Esophagus squamous epithelium (tissue), 5 donors: Measurements from ENCODE around the gene SLC9A7. TPM values are rescaled to one million over a fixed set of nuclear protein-coding genes. Genes with fewer than 3 reads are reported as not detected.
A peak's percentile ranks its signal among the peaks of the same experiment; 100 is the strongest.

Experiments used
- DNase-seq: peaks from one replicate; lab custom pipeline; 2025; lab: John Stamatoyannopoulos, UW
- H3K27ac ChIP-seq, 4 donors: fragments of 200-600 bp; sonication (generic); one replicate each; pipeline ENCODE4 v1.5.1; 2016 to 2019; ENCODE audit warnings: mild to moderate bottlenecking in 1 of 4
- H3K27me3 ChIP-seq, 4 donors: fragments of 200-600 bp; sonication (generic); 1 replicate in 3 of 4; 2 replicates in 1 of 4; pipeline versions ENCODE4 v1.5.1 to v1.6.0; 2017 to 2021; ENCODE audit warnings: antibody characterized with exemption in 1 of 4
- H3K36me3 ChIP-seq, 3 donors: fragments of 200-600 bp; sonication (generic); one replicate each; pipeline ENCODE4 v1.5.1; 2016 to 2019
- H3K4me1 ChIP-seq, 3 donors: fragments of 200-600 bp; sonication (generic); one replicate each; pipeline ENCODE4 v1.5.1; 2017 to 2019
- H3K4me3 ChIP-seq, 4 donors: fragments of 200-600 bp; sonication (generic); 1 replicate in 3 of 4; 2 replicates in 1 of 4; pipeline ENCODE4 v1.5.1; 2016 to 2019; ENCODE audit warnings: mild to moderate bottlenecking in 2 of 4, moderate library complexity in 1 of 4
- H3K9me3 ChIP-seq, 3 donors: fragments of 200-600 bp; sonication (generic); one replicate each; pipeline ENCODE4 v1.5.1; 2016 to 2019
- CTCF ChIP-seq, 6 experiments: fragments of 450-650 bp in 4 of 6; fragments of 200-600 bp in 2 of 6; sonication (generic) in 2 of 6; IDR thresholded peaks; one replicate each; pipeline ENCODE4 v1.5.1; 2016 to 2019; ENCODE audit warnings: antibody characterized with exemption in 6 of 6, mild to moderate bottlenecking in 4 of 6, moderate library complexity in 4 of 6
- POLR2A ChIP-seq, 4 donors: fragments of 450-650 bp; IDR thresholded peaks; one replicate each; pipeline ENCODE4 v1.6.1; 2017; ENCODE audit warnings: antibody characterized with exemption in 4 of 4, mild to moderate bottlenecking in 4 of 4, moderate library complexity in 3 of 4
- WGBS, 2 donors: methylation state at CpG; one replicate each; pipeline ENCODE4 v1.1.5; 2018; 5-methylcytosine and 5-hydroxymethylcytosine counted together
- intact Hi-C: fragments of 100-400 bp; cut with DNase I; formaldehyde crosslinking; loops from one replicate; pipeline ENCODE4 v1.15.0; 2022
- total RNA-seq, 4 donors: library from RNA; depleted of rRNA; stranded (reverse); fragments of >200 nt; gene quantifications; one replicate each; pipeline ENCODE4 v1.1.0, GENCODE V29; 2016
- donor health status: DM: yes; HTN: yes; CAD: no.

The SLC9A7 gene
- total RNA-seq, 4 donors from 2014 or later = 6.4 to 16.4 (median 8.4) TPM

- intact Hi-C loops = no loop called here
- no peak for DNase-seq
- peaks cover 3 to 18% (median 3%) of the 10 kb centered on the region in 3 donors for H3K4me1 ChIP-seq
- H3K27me3 ChIP-seq = no peaks in the 10 kb centered on the region
- peak overlapping the region in 1 of 4 donors; percentile 59 for H3K27ac ChIP-seq
- peaks cover 0 to 11% (median 0%) of the 10 kb centered on the region in 3 donors for H3K9me3 ChIP-seq
- 60% methylated on average over 1 of the region's 4 CpGs; no CpG with 5 or more reads in 1 of the 2 donors for WGBS, 2 donors
- peak overlapping the region; percentile 49 to 73 (median 56) for H3K4me3 ChIP-seq
- no peak for TF ChIP-seq POLR2A (IDR thresholded peaks at IDR 0.05)
- TF ChIP-seq CTCF (IDR thresholded peaks at IDR 0.05) = no peak
- no peaks in the 10 kb centered on the region for H3K36me3 ChIP-seq
Measured at GRCh38 chrX:46759645-46759974, 692 bp upstream of the SLC9A7 start.

- Histone ChIP-seq H3K36me3 (no peaks in the 10 kb centered on the region), H3K27me3 (no peaks in the 10 kb centered on the region), H3K27ac (peak overlapping the region in 2 of 4 donors; percentile 42 to 59), H3K9me3 (peaks cover 0 to 11% (median 0%) of the 10 kb centered on the region in 3 donors), H3K4me3 (peak overlapping the region; percentile 49 to 73 (median 56)), H3K4me1 (peaks cover 3 to 23% (median 3%) of the 10 kb centered on the region in 3 donors)
- no peak for DNase-seq
- WGBS, 2 donors = 3 to 47% methylated on average over 21 to 33 of the region's 47 CpGs
- TF ChIP-seq CTCF (IDR thresholded peaks at IDR 0.05) (no peak), POLR2A (IDR thresholded peaks at IDR 0.05) (no peak)
- intact Hi-C loops = no loop called here
Measured at GRCh38 chrX:46758163-46758955, 559 bp downstream of the SLC9A7 start.

- TF ChIP-seq POLR2A (IDR thresholded peaks at IDR 0.05) = no peak
- no peak for TF ChIP-seq CTCF (IDR thresholded peaks at IDR 0.05)
- H3K27me3 ChIP-seq = no peaks in the 10 kb centered on the region
- H3K27ac ChIP-seq = no peak overlapping the region
- H3K4me3 ChIP-seq = peak overlapping the region in 2 of 4 donors; percentile 50 to 63
- no peaks in the 10 kb centered on the region for H3K36me3 ChIP-seq
- no peak for DNase-seq
- peaks cover 3 to 23% (median 3%) of the 10 kb centered on the region in 3 donors for H3K4me1 ChIP-seq
- WGBS, 2 donors = 60 to 66% methylated on average over 4 to 8 of the region's 8 CpGs
- intact Hi-C loops = no loop called here
- H3K9me3 ChIP-seq = peaks cover 0 to 7% (median 0%) of the 10 kb centered on the region in 3 donors
Measured at GRCh38 chrX:46757593-46757992, 1.3 kb downstream of the SLC9A7 start.

- TF ChIP-seq CTCF (IDR thresholded peaks at IDR 0.05) (no peak), POLR2A (IDR thresholded peaks at IDR 0.05) (no peak)
- peaks cover 0 to 1% (median 0%) of the 10 kb centered on the region in 3 donors for H3K9me3 ChIP-seq
- peaks cover 3 to 23% (median 3%) of the 10 kb centered on the region in 3 donors for H3K4me1 ChIP-seq
- no peak overlapping the region for H3K4me3 ChIP-seq
- no peaks in the 10 kb centered on the region for H3K27me3 ChIP-seq
- intact Hi-C loops = no loop called here
- WGBS, 2 donors = 62 to 68% methylated on average over 8 of the region's 8 CpGs
- H3K27ac ChIP-seq = no peak overlapping the region
- H3K36me3 ChIP-seq = no peaks in the 10 kb centered on the region
- DNase-seq = no peak
Measured at GRCh38 chrX:46757052-46757451, 1.9 kb downstream of the SLC9A7 start.

- no peak overlapping the region for H3K27ac ChIP-seq
- H3K4me1 ChIP-seq = peaks cover 3 to 23% (median 3%) of the 10 kb centered on the region in 3 donors
- no peaks in the 10 kb centered on the region for H3K27me3 ChIP-seq
- WGBS, 2 donors = 86 to 87% methylated on average over 5 to 10 of the region's 10 CpGs
- H3K9me3 ChIP-seq = no peaks in the 10 kb centered on the region
- intact Hi-C loops = no loop called here
- H3K4me3 ChIP-seq = no peak overlapping the region
- no peak for TF ChIP-seq POLR2A (IDR thresholded peaks at IDR 0.05)
- TF ChIP-seq CTCF (IDR thresholded peaks at IDR 0.05) = no peak
- DNase-seq = no peak
- H3K36me3 ChIP-seq = no peaks in the 10 kb centered on the region
Measured at GRCh38 chrX:46755671-46756070, 3.2 kb downstream of the SLC9A7 start.
